Left colon (tissue), 2 donors: ENCODE measurements around the gene CETN2. TPM values are rescaled to one million over a fixed set of nuclear protein-coding genes. Genes with fewer than 3 reads are reported as not detected.
"Not testable (repeated sequence)": the region's sequence is repeated elsewhere in the genome, so short reads cannot be mapped to it uniquely, and the experiment has no call there.

Source experiments
- ATAC-seq: fragments of 200-7000 bp; cut with Tn5 transposase; one replicate; pipeline ENCODE4 v1.9.1; 2020; ENCODE audit warnings: mild to moderate bottlenecking, moderate library complexity
- DNase-seq, 2 donors: peaks; one replicate each; pipeline ENCODE4 v3.0.0-alpha.2; 2020
- intact Hi-C, 2 donors: fragments of 100-400 bp; cut with DNase I in 1 of 2; cut with micrococcal nuclease in 1 of 2; formaldehyde crosslinking; loops; one replicate each; pipeline versions ENCODE4 v1.11.2 to v1.14.0; 2022; cut with DNase I, micrococcal nuclease
- total RNA-seq, 2 donors: library from RNA; stranded (reverse); fragmentation: NEBNext Ultra II Directional; extraction: Animal tissue kit (Norgen Biotek cat#: 25700); gene quantifications; one replicate each; pipeline ENCODE4 v1.2.1, GENCODE V29; 2021
- donor health status: DM: no; HTN: no; CAD: no.
- donor health status: DM: yes; HTN: yes; CAD: no.

Gene CETN2
- total RNA-seq, 2 donors from 2014 or later: 12.5 to 12.7 TPM

GRCh38 chrX:152842772-152843338, 12.3 kb upstream of the CETN2 start:
- ATAC-seq (no peak), DNase-seq (no peak)
- intact Hi-C loops: no loop called here

- intact Hi-C loops, DNase-seq, ATAC-seq: not testable (repeated sequence)
Observed at GRCh38 chrX:152835470-152835869, 4.9 kb upstream of the CETN2 start.

GRCh38 chrX:152833378-152833777, 2.8 kb upstream of the CETN2 start:
- intact Hi-C loops: no loop called here
- no peak for DNase-seq
- ATAC-seq: no peak

GRCh38 chrX:152832520-152832919, 2.0 kb upstream of the CETN2 start:
- intact Hi-C loops: no loop called here
- DNase-seq (no peak), ATAC-seq (no peak)

GRCh38 chrX:152831391-152831790, 834 bp upstream of the CETN2 start:
- intact Hi-C loops: no loop called here
- ATAC-seq (no peak), DNase-seq (no peak)

- intact Hi-C loops: no loop called here
- ATAC-seq (no peak), DNase-seq (no peak)
Observed at GRCh38 chrX:152824841-152825374, 5.6 kb downstream of the CETN2 start.

- intact Hi-C loops: no loop called here
- DNase-seq: no peak
- ATAC-seq: no peak
Observed at GRCh38 chrX:152823657-152824056, 6.9 kb downstream of the CETN2 start.

- ATAC-seq (no peak), DNase-seq (no peak)
- intact Hi-C loops: no loop called here
Observed at GRCh38 chrX:152822383-152823086, 8.0 kb downstream of the CETN2 start.

- intact Hi-C loops: no loop called here
- peak in 1 of 2 donors; percentile 38 for DNase-seq
- peak; percentile 63 for ATAC-seq
Observed at GRCh38 chrX:152821145-152821765, 9.3 kb downstream of the CETN2 start.

- no peak for ATAC-seq
- intact Hi-C loops: no loop called here
- DNase-seq: no peak
Observed at GRCh38 chrX:152819732-152820131, 10.8 kb downstream of the CETN2 start.

- intact Hi-C loops: no loop called here
- DNase-seq: no peak
- no peak for ATAC-seq
Observed at GRCh38 chrX:152819266-152819665, 11.3 kb downstream of the CETN2 start.

- ATAC-seq: no peak
- no peak for DNase-seq
- intact Hi-C loops: no loop called here
Observed at GRCh38 chrX:152818356-152818755, 12.2 kb downstream of the CETN2 start.

- intact Hi-C loops: no loop called here
Observed at GRCh38 chrX:152817078-152817764, 13.3 kb downstream of the CETN2 start.

GRCh38 chrX:152814048-152814447, 16.5 kb downstream of the CETN2 start:
- DNase-seq: no peak
- ATAC-seq: peak; percentile 20
- intact Hi-C loops: no loop called here

More at GRCh38 chrX:152817078-152817764, 13.3 kb downstream of the CETN2 start:
- DNase-seq (peak in 1 of 2 donors; percentile 35), ATAC-seq (peak; percentile 62)

- no peak for DNase-seq
- ATAC-seq: peak; percentile 91
- intact Hi-C loops: no loop called here
Observed at GRCh38 chrX:152813206-152813605, 17.4 kb downstream of the CETN2 start.

- intact Hi-C loops: no loop called here
- DNase-seq: no peak
- ATAC-seq: no peak
Observed at GRCh38 chrX:152810403-152810802, 20.2 kb downstream of the CETN2 start.

GRCh38 chrX:152806035-152806434, 24.5 kb downstream of the CETN2 start:
- intact Hi-C loops: no loop called here
- no peak for DNase-seq
- ATAC-seq: no peak

GRCh38 chrX:152798945-152799344, 31.6 kb downstream of the CETN2 start:
- DNase-seq (no peak), ATAC-seq (no peak)
- intact Hi-C loops: no loop called here

GRCh38 chrX:152787062-152787461, 43.5 kb downstream of the CETN2 start:
- peak; percentile 48 for ATAC-seq
- intact Hi-C loops: not testable (repeated sequence)

More at GRCh38 chrX:152787062-152787461, 43.5 kb downstream of the CETN2 start:
- DNase-seq: not testable (repeated sequence)
